Lower leg skin (tissue), 3 donors: ENCODE data around the gene F7.

Experiments used
- POLR2A ChIP-seq, 2 donors: fragments of 450-650 bp; IDR thresholded peaks; one replicate each; pipeline ENCODE4 v1.6.1; 2016 to 2017; ENCODE audit warnings: antibody characterized with exemption in 2 of 2, mild to moderate bottlenecking in 1 of 2, moderate library complexity in 1 of 2
- TF ChIP-seq, protein P1 (sequence below), 3 donors: fragments of 450-650 bp; IDR thresholded peaks; one replicate each; pipeline ENCODE4 v1.5.1; 2016; ENCODE audit warnings: antibody characterized with exemption in 3 of 3, mild to moderate bottlenecking in 3 of 3, moderate library complexity in 2 of 3

DNA sequence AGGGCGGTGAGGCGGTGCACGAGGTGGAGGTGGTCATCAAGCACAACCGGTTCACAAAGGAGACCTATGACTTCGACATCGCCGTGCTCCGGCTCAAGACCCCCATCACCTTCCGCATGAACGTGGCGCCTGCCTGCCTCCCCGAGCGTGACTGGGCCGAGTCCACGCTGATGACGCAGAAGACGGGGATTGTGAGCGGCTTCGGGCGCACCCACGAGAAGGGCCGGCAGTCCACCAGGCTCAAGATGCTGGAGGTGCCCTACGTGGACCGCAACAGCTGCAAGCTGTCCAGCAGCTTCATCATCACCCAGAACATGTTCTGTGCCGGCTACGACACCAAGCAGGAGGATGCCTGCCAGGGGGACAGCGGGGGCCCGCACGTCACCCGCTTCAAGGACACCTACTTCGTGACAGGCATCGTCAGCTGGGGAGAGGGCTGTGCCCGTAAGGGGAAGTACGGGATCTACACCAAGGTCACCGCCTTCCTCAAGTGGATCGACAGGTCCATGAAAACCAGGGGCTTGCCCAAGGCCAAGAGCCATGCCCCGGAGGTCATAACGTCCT lies 43.4 kb downstream of the F7 start:
- TF ChIP-seq, protein P1, sequence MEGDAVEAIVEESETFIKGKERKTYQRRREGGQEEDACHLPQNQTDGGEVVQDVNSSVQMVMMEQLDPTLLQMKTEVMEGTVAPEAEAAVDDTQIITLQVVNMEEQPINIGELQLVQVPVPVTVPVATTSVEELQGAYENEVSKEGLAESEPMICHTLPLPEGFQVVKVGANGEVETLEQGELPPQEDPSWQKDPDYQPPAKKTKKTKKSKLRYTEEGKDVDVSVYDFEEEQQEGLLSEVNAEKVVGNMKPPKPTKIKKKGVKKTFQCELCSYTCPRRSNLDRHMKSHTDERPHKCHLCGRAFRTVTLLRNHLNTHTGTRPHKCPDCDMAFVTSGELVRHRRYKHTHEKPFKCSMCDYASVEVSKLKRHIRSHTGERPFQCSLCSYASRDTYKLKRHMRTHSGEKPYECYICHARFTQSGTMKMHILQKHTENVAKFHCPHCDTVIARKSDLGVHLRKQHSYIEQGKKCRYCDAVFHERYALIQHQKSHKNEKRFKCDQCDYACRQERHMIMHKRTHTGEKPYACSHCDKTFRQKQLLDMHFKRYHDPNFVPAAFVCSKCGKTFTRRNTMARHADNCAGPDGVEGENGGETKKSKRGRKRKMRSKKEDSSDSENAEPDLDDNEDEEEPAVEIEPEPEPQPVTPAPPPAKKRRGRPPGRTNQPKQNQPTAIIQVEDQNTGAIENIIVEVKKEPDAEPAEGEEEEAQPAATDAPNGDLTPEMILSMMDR (IDR thresholded peaks at IDR 0.05), result no peak
- TF ChIP-seq POLR2A (IDR thresholded peaks at IDR 0.05), result no peak
